Effector CD8-positive, alpha-beta T cell (primary cell): ENCODE measurements around the gene MYCBP2.

Source experiments
- DNase-seq: peaks from one replicate; lab custom pipeline; 2025; lab: John Stamatoyannopoulos, UW

MYCBP2 gene

GRCh38 chr13:77105051-77105450, 221.8 kb downstream of the MYCBP2 start:
- no peak for DNase-seq

- DNase-seq = no peak
Measured at GRCh38 chr13:77099415-77099814, 227.5 kb downstream of the MYCBP2 start.

GRCh38 chr13:77095288-77095687, 231.6 kb downstream of the MYCBP2 start:
- DNase-seq = no peak

- no peak for DNase-seq
Measured at GRCh38 chr13:77094773-77095172, 232.1 kb downstream of the MYCBP2 start.

- no peak for DNase-seq
Measured at GRCh38 chr13:77093735-77094134, 233.2 kb downstream of the MYCBP2 start.

GRCh38 chr13:77084755-77085154, 242.1 kb downstream of the MYCBP2 start:
- DNase-seq = no peak

- DNase-seq = no peak
Measured at GRCh38 chr13:77079902-77080413, 246.9 kb downstream of the MYCBP2 start.

- no peak for DNase-seq
Measured at GRCh38 chr13:77067519-77067918, 259.4 kb downstream of the MYCBP2 start.

GRCh38 chr13:77065461-77066147, 261.3 kb downstream of the MYCBP2 start:
- DNase-seq = no peak

- no peak for DNase-seq
Measured at GRCh38 chr13:77062097-77062496, 264.8 kb downstream of the MYCBP2 start.

- DNase-seq = no peak
Measured at GRCh38 chr13:77061362-77061761, 265.5 kb downstream of the MYCBP2 start.

GRCh38 chr13:77056886-77057285, 270.0 kb downstream of the MYCBP2 start:
- DNase-seq = no peak

GRCh38 chr13:77056382-77056781, 270.5 kb downstream of the MYCBP2 start:
- DNase-seq = no peak

GRCh38 chr13:77055158-77055557, 271.7 kb downstream of the MYCBP2 start:
- DNase-seq = no peak

GRCh38 chr13:77053192-77053591, 273.7 kb downstream of the MYCBP2 start:
- DNase-seq = no peak

GRCh38 chr13:77048681-77049080, 278.2 kb downstream of the MYCBP2 start:
- DNase-seq = no peak

GRCh38 chr13:77047649-77048343, 279.1 kb downstream of the MYCBP2 start:
- no peak for DNase-seq

GRCh38 chr13:77042566-77043177, 284.2 kb downstream of the MYCBP2 start:
- DNase-seq = no peak

- no peak for DNase-seq
Measured at GRCh38 chr13:77040835-77041234, 286.1 kb downstream of the MYCBP2 start.

GRCh38 chr13:77040076-77040475, 286.8 kb downstream of the MYCBP2 start:
- no peak for DNase-seq

GRCh38 chr13:77038907-77039480, 287.9 kb downstream of the MYCBP2 start:
- no peak for DNase-seq

- DNase-seq = no peak
Measured at GRCh38 chr13:77036279-77036678, 290.6 kb downstream of the MYCBP2 start.

GRCh38 chr13:77034881-77035280, 292.0 kb downstream of the MYCBP2 start:
- no peak for DNase-seq
